KMS-11 (cell line): ENCODE measurements around the gene PRCC.

Source experiments
- H2AFZ ChIP-seq: fragments of 200-600 bp; sonication (generic); 2 replicates; pipeline ENCODE4 v1.6.1; 2016; ENCODE audit warnings: antibody characterized with exemption, mixed run types, low read depth
- H3K27ac ChIP-seq: fragments of 200-600 bp; sonication (generic); 2 replicates; pipeline ENCODE4 v1.6.1; 2016; ENCODE audit warnings: mild to moderate bottlenecking, mixed run types
- H3K27me3 ChIP-seq: fragments of 200-600 bp; sonication (generic); 2 replicates; pipeline ENCODE4 v1.6.1; 2017; ENCODE audit warnings: mild to moderate bottlenecking, low read depth, mixed run types, moderate library complexity; ENCODE audit not compliant: insufficient read depth
- H3K36me3 ChIP-seq: fragments of 200-600 bp; sonication (generic); 2 replicates; pipeline ENCODE4 v1.6.1; 2017; ENCODE audit warnings: mild to moderate bottlenecking, mixed run types; ENCODE audit not compliant: insufficient read depth
- H3K4me1 ChIP-seq: fragments of 200-600 bp; sonication (generic); 2 replicates; pipeline ENCODE4 v1.6.1; 2016; ENCODE audit warnings: mild to moderate bottlenecking, low read depth, mixed run types; ENCODE audit not compliant: poor library complexity, severe bottlenecking
- H3K4me2 ChIP-seq: fragments of 200-600 bp; sonication (generic); 2 replicates; pipeline ENCODE4 v1.7.0; 2016; ENCODE audit warnings: mild to moderate bottlenecking, mixed run types
- H3K4me3 ChIP-seq: fragments of 200-600 bp; sonication (generic); IDR thresholded peaks from 2 replicates; pipeline ENCODE4 v1.6.1; 2017; ENCODE audit warnings: low read depth, low read length, mixed read lengths; ENCODE audit not compliant: insufficient read depth
- H3K79me2 ChIP-seq: fragments of 200-600 bp; sonication (generic); 2 replicates; pipeline ENCODE4 v1.6.1; 2016; ENCODE audit warnings: low read depth, mixed run types; ENCODE audit not compliant: insufficient read depth
- H3K9ac ChIP-seq: fragments of 200-600 bp; sonication (generic); 2 replicates; pipeline ENCODE4 v1.6.1; 2016; ENCODE audit warnings: mild to moderate bottlenecking, mixed run types
- H4K20me1 ChIP-seq: fragments of 200-600 bp; sonication (generic); 2 replicates; pipeline ENCODE4 v1.6.1; 2016; ENCODE audit warnings: mild to moderate bottlenecking, mixed run types; ENCODE audit not compliant: insufficient read depth
- TF ChIP-seq, protein P1 (sequence below): fragments of 200-600 bp; sonication (generic); conservative IDR thresholded peaks from 2 replicates; pipeline ENCODE4 v1.6.1; 2017; ENCODE audit warnings: low read depth, mild to moderate bottlenecking, antibody characterized with exemption, low read length, moderate library complexity, mixed read lengths

The PRCC gene

DNA sequence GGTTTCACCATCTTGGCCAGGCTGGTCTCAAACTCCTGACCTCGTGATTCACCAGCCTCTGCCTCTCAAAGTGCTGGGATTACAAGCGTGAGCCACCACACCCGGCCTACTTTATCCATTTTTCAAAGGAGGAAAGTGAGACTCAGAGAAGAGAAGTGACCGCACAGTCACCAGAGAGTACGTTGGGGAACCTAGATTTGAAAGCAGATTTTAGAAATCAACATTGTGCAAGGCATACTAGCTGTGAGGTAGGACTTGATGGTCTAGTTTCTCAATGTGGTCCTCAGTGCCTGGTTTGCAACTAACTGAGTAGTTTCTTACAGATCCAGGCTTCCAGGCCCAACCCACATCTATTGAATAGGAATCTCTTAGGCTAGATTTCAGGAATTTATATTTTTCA is 1.7 kb upstream of the PRCC start:
- H3K4me3 ChIP-seq, result no peak overlapping the region
- no peaks in the 10 kb centered on the region for H3K27me3 ChIP-seq
- no peak overlapping the region for H3K27ac ChIP-seq
- peaks cover 32% of the 10 kb centered on the region for H3K4me1 ChIP-seq
- no peaks in the 10 kb centered on the region for H4K20me1 ChIP-seq
- H3K36me3 ChIP-seq, result no peaks in the 10 kb centered on the region; the same call in 1 of the 2 replicates
- peaks cover 33% of the 10 kb centered on the region for H3K79me2 ChIP-seq
- peak overlapping the region; percentile 80 for H2AFZ ChIP-seq
- no peak overlapping the region for H3K9ac ChIP-seq
- H3K4me2 ChIP-seq, result peak overlapping the region; percentile 81; the same call in 1 of the 2 replicates
- TF ChIP-seq, protein P1, sequence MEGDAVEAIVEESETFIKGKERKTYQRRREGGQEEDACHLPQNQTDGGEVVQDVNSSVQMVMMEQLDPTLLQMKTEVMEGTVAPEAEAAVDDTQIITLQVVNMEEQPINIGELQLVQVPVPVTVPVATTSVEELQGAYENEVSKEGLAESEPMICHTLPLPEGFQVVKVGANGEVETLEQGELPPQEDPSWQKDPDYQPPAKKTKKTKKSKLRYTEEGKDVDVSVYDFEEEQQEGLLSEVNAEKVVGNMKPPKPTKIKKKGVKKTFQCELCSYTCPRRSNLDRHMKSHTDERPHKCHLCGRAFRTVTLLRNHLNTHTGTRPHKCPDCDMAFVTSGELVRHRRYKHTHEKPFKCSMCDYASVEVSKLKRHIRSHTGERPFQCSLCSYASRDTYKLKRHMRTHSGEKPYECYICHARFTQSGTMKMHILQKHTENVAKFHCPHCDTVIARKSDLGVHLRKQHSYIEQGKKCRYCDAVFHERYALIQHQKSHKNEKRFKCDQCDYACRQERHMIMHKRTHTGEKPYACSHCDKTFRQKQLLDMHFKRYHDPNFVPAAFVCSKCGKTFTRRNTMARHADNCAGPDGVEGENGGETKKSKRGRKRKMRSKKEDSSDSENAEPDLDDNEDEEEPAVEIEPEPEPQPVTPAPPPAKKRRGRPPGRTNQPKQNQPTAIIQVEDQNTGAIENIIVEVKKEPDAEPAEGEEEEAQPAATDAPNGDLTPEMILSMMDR, result no peak

DNA sequence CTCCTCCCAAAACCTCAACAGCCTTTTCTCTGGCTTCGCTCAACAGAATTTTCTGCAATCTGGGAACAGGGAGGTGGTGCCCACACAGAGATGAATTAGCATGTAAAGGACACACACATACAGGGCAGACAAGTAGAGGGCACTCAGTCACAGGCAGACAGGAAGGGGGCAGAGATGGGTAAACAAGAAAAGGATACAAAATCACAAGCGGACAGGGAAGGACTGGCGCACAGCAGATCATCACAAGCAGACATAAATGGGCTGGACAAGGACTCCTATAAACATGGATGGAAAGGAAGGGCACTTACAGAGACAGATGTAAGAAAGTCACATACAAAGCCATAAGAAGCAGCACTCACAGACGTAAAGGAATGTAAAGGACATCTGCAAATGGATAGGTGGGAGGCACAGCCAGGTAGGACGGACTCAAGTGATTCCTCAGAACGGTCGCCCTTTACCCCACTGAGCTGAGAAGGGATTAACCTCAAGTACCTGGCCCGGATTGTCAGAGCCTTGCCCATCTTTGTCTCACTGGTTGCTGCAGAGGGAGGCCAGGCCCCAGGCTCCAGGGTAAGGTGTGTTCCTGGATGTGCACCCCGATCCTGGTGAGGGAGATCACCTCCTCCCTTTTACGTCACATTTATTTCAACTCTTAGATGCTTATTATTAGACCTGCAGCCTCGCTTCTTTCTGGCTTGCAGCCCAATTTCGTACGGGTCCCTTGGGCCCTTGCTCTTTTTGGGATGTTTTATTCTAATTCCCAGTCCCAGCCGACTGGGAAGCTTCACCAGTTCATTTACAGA is 836 bp upstream of the PRCC start:
- peaks cover 41% of the 10 kb centered on the region for H3K79me2 ChIP-seq
- peak overlapping the region; percentile 80 for H2AFZ ChIP-seq
- H3K9ac ChIP-seq, result peak overlapping the region; percentile 94; the same call in 1 of the 2 replicates
- peak overlapping the region; percentile 96 for H3K4me3 ChIP-seq
- peaks cover 41% of the 10 kb centered on the region for H3K4me1 ChIP-seq
- H3K27me3 ChIP-seq, result no peaks in the 10 kb centered on the region
- no peaks in the 10 kb centered on the region for H4K20me1 ChIP-seq
- no peaks in the 10 kb centered on the region; the same call in 1 of the 2 replicates for H3K36me3 ChIP-seq
- TF ChIP-seq, protein P1, result no peak
- peak overlapping the region; percentile 1; the same call in 1 of the 2 replicates for H3K27ac ChIP-seq
- H3K4me2 ChIP-seq, result peak overlapping the region; percentile 81

DNA sequence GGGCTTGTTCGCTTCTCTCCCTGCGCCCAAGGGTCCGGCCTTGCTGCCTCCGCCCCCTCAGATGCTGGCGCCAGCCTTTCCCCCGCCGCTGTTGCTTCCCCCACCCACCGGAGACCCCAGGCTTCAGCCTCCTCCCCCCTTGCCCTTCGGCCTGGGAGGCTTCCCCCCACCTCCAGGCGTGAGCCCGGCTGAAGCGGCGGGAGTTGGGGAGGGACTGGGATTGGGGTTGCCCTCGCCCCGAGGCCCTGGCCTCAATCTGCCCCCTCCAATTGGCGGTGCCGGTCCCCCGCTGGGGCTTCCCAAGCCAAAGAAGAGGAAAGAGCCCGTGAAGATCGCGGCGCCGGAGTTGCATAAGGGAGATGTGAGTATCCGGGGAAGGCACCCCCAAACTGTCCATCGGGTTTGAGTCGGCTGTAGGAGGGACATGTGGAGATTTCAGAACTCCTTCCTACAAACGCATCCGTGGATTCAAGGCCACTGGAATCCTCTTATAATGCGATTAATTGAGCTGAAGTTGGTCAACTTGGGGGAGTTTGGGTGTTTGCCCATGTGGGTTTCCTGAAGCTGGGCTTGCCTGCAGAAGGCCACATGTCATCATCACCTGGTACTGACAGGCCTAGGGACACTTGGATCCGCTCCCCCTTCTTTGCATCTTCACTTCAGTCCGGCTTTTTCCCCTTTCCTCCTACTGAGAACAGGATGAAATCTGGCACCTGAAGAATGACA is 707 bp downstream of the PRCC start:
- H3K4me2 ChIP-seq, result peak overlapping the region; percentile 92
- H3K4me3 ChIP-seq, result peak overlapping the region; percentile 99
- H3K27me3 ChIP-seq, result no peaks in the 10 kb centered on the region
- peaks cover 51% of the 10 kb centered on the region for H3K4me1 ChIP-seq
- H2AFZ ChIP-seq, result peak overlapping the region; percentile 50
- no peaks in the 10 kb centered on the region for H4K20me1 ChIP-seq
- TF ChIP-seq, protein P1, result peak; percentile 13; the same call in 1 of the 2 replicates
- H3K9ac ChIP-seq, result peak overlapping the region; percentile 94
- H3K36me3 ChIP-seq, result no peaks in the 10 kb centered on the region; the same call in 1 of the 2 replicates
- peaks cover 55% of the 10 kb centered on the region for H3K79me2 ChIP-seq
- H3K27ac ChIP-seq, result peak overlapping the region; percentile 79

DNA sequence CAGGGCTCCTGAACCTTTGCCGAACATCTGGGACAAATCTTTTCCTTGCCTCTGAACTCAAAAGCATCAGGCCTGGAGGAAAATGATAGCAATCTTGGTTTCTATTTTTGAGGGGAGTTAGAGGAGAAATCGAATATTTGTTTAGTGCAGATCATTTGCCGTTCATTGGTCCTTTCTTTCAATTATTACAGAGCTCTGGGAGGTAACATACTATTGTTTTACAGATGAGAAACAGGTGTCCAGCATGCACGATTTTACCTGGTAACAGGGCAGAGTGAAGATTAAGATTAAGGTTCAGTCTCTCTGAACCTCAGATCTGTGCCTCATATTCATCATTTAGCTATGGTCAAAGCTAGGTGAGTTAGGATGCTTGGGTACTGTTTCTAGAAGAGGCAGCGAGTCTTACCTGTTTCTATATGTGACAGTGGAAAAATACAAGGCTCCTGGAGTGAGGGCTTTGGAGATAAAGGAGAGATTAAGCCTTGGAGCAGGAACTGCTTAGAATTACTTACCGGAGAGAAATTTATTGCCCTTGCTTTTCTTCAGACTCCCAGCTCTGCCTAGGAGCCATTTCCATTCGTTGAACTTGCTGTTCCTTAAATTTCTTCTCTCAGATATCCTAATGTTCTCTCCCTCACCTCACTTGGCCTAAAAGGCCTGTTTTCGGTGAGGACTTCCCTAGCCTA is 1.4 kb downstream of the PRCC start:
- Histone ChIP-seq H3K9ac (peak overlapping the region; percentile 94), H3K4me2 (peak overlapping the region; percentile 92), H3K27ac (peak overlapping the region; percentile 79), H3K4me3 (peak overlapping the region; percentile 99), H3K79me2 (peaks cover 62% of the 10 kb centered on the region), H2AFZ (peak overlapping the region; percentile 50), H4K20me1 (no peaks in the 10 kb centered on the region), H3K27me3 (no peaks in the 10 kb centered on the region), H3K4me1 (peaks cover 51% of the 10 kb centered on the region), H3K36me3 (no peaks in the 10 kb centered on the region; the same call in 1 of the 2 replicates)
- TF ChIP-seq, protein P1, result 0 out of 2 replicates have a peak, but pooled peaks have one; percentile 4
